IMR-90 (cell line): Measurements from ENCODE around the gene DYSF. TPM values are rescaled to one million over a fixed set of nuclear protein-coding genes. Genes with fewer than 3 reads are reported as not detected.

Experiments used
- ATAC-seq: fragments of 200-7000 bp; cut with Tn5 transposase; 2 replicates; pipeline ENCODE4 v1.9.1; 2020; ENCODE audit warnings: low read depth, mild to moderate bottlenecking, moderate library complexity
- BruUV-seq: library from RNA; stranded (reverse); fragments of 400-500 nt; replicated peaks from 2 replicates; lab custom pipeline; 2021; lab: Mats Ljungman, UMichigan
- CTCF ChIA-PET: fragments of 300-600 bp; formaldehyde crosslinking; extraction: SDS; loops from one replicate; lab custom pipeline; 2021; ENCODE audit warnings: antibody characterized with exemption; lab: Yijun Ruan, JAX
- POLR2A ChIA-PET: fragments of 300-600 bp; sonication (Branson Sonifier 250); formaldehyde crosslinking; loops from one replicate; lab custom pipeline; 2022; ENCODE audit warnings: antibody characterized with exemption; ENCODE audit not compliant: unreplicated experiment; lab: Charles Lee
- DNase-seq: peaks from one replicate; pipeline ENCODE4 v3.0.0; 2013
- H2AFZ ChIP-seq: replicated peaks from 2 replicates; pipeline ENCODE3; 2013; ENCODE audit warnings: low read length, mild to moderate bottlenecking; ENCODE audit not compliant: poor library complexity
- H2AK5ac ChIP-seq: 2 replicates; pipeline ENCODE4 v1.6.1; 2013; ENCODE audit warnings: low read depth, low read length, inconsistent platforms
- H2AK9ac ChIP-seq: replicated peaks from 2 replicates; pipeline ENCODE3; 2013; ENCODE audit warnings: mild to moderate bottlenecking, low read depth, low read length, moderate library complexity; ENCODE audit not compliant: poor library complexity
- H2BK120ac ChIP-seq: 2 replicates; pipeline ENCODE4 v1.6.1; 2013; ENCODE audit warnings: low read depth, low read length, inconsistent platforms
- H2BK15ac ChIP-seq: 3 replicates; pipeline ENCODE4 v1.6.1; 2013; ENCODE audit warnings: low read depth, low read length, inconsistent platforms
- H2BK20ac ChIP-seq: 2 replicates; pipeline ENCODE4 v1.6.1; 2013; ENCODE audit warnings: low read depth, mild to moderate bottlenecking, inconsistent platforms, low read length, moderate library complexity
- H2BK5ac ChIP-seq: 2 replicates; pipeline ENCODE4 v1.6.1; 2013; ENCODE audit warnings: mild to moderate bottlenecking, low read depth, low read length, inconsistent platforms; ENCODE audit not compliant: poor library complexity, severe bottlenecking
- H3K14ac ChIP-seq: replicated peaks from 2 replicates; pipeline ENCODE4 v1.6.1; 2013; ENCODE audit warnings: low read depth, low read length, inconsistent platforms
- H3K18ac ChIP-seq: 2 replicates; pipeline ENCODE4 v1.6.1; 2013; ENCODE audit warnings: low read depth, low read length, control low read depth
- H3K23ac ChIP-seq: 2 replicates; pipeline ENCODE4 v1.6.1; 2013; ENCODE audit warnings: low read depth, low read length, inconsistent platforms
- H3K27ac ChIP-seq: 2 replicates; pipeline ENCODE4 v1.5.1; 2013; ENCODE audit warnings: mild to moderate bottlenecking, control low read depth, low read length; ENCODE audit not compliant: insufficient read depth
- H3K27me3 ChIP-seq: 2 replicates; pipeline ENCODE4 v1.6.1; 2013; ENCODE audit warnings: low read length; ENCODE audit not compliant: control insufficient read depth, insufficient read depth
- H3K36me3 ChIP-seq: 2 replicates; pipeline ENCODE4 v1.6.1; 2013; ENCODE audit warnings: low read length, mixed read lengths; ENCODE audit not compliant: control insufficient read depth, insufficient read depth
- H3K4ac ChIP-seq: 2 replicates; pipeline ENCODE4 v1.6.1; 2013; ENCODE audit warnings: low read depth, low read length, inconsistent platforms
- H3K4me1 ChIP-seq: 2 replicates; pipeline ENCODE4 v1.6.1; 2013; ENCODE audit warnings: low read length, mixed read lengths; ENCODE audit not compliant: control insufficient read depth, insufficient read depth
- H3K4me2 ChIP-seq: 2 replicates; pipeline ENCODE4 v1.6.1; 2013; ENCODE audit warnings: low read depth, mild to moderate bottlenecking, control low read depth, low read length, moderate library complexity
- H3K4me3 ChIP-seq: 2 replicates; pipeline ENCODE4 v1.5.1; 2013; ENCODE audit warnings: low read depth, mild to moderate bottlenecking, control low read depth, low read length, moderate library complexity; ENCODE audit not compliant: insufficient read depth
- H3K56ac ChIP-seq: 2 replicates; pipeline ENCODE4 v1.6.1; 2013; ENCODE audit warnings: low read length, inconsistent platforms; ENCODE audit not compliant: insufficient read depth; ENCODE audit errors: extremely low read depth
- H3K79me1 ChIP-seq, 2 experiments: 2 replicates each; pipeline ENCODE4 v1.6.1; 2013; ENCODE audit warnings: low read length in 2 of 2, inconsistent platforms in 1 of 2, low read depth in 1 of 2
- H3K9ac ChIP-seq: 2 replicates; pipeline ENCODE4 v1.6.1; 2013; ENCODE audit warnings: low read depth, low read length, control low read depth
- H3K9me1 ChIP-seq: 2 replicates; pipeline ENCODE4 v1.6.1; 2013; ENCODE audit warnings: low read length, inconsistent platforms; ENCODE audit not compliant: insufficient read depth
- H3K9me3 ChIP-seq: 2 replicates; pipeline ENCODE4 v1.6.1; 2013; ENCODE audit warnings: low read length; ENCODE audit not compliant: control insufficient read depth, insufficient read depth
- H4K20me1 ChIP-seq: 2 replicates; pipeline ENCODE4 v1.6.1; 2013; ENCODE audit warnings: low read length, inconsistent platforms; ENCODE audit not compliant: insufficient read depth
- H4K5ac ChIP-seq: 2 replicates; pipeline ENCODE4 v1.6.1; 2013; ENCODE audit warnings: mild to moderate bottlenecking, low read depth, low read length, control low read depth
- H4K8ac ChIP-seq, 2 experiments: 2 replicates each; pipeline ENCODE4 v1.6.1; 2013; ENCODE audit warnings: low read depth in 2 of 2, low read length in 2 of 2, control low read depth in 1 of 2, inconsistent platforms in 1 of 2
- H4K91ac ChIP-seq: 2 replicates; pipeline ENCODE4 v1.6.1; 2013; ENCODE audit warnings: low read depth, low read length, inconsistent platforms; ENCODE audit not compliant: insufficient read depth
- BHLHE40 ChIP-seq: fragments of 150-350 bp; IDR thresholded peaks from 2 replicates; pipeline ENCODE4 v1.6.1; 2016; ENCODE audit warnings: mild to moderate bottlenecking, low read depth, low read length
- CEBPB ChIP-seq: IDR thresholded peaks from 2 replicates; pipeline ENCODE4 v1.6.1; 2012; ENCODE audit warnings: low read depth, low read length, improper control_type of control experiment
- CHD1 ChIP-seq: IDR thresholded peaks from 2 replicates; pipeline ENCODE4 v1.6.1; 2012; ENCODE audit warnings: low read depth, low read length, improper control_type of control experiment
- CTCF ChIP-seq: conservative IDR thresholded peaks from 2 replicates; pipeline ENCODE4 v1.5.1; 2012; ENCODE audit warnings: mild to moderate bottlenecking, low read depth, low read length, improper control_type of control experiment
- ELK1 ChIP-seq: fragments of 150-350 bp; IDR thresholded peaks from 2 replicates; pipeline ENCODE4 v1.6.1; 2016; ENCODE audit warnings: low read depth, mild to moderate bottlenecking, low read length, moderate library complexity, borderline replicate concordance
- FOS ChIP-seq: fragments of 150-350 bp; IDR thresholded peaks from 2 replicates; pipeline ENCODE4 v1.6.1; 2016; ENCODE audit warnings: low read depth, low read length
- MAZ ChIP-seq: IDR thresholded peaks from 2 replicates; pipeline ENCODE4 v1.6.1; 2012; ENCODE audit warnings: low read depth, mild to moderate bottlenecking, low read length, improper control_type of control experiment, moderate library complexity, borderline replicate concordance
- MXI1 ChIP-seq: IDR thresholded peaks from 2 replicates; pipeline ENCODE4 v1.6.1; 2012; ENCODE audit warnings: low read depth, mild to moderate bottlenecking, low read length, moderate library complexity, borderline replicate concordance
- NFE2L2 ChIP-seq: fragments of 150-350 bp; IDR thresholded peaks from 2 replicates; pipeline ENCODE4 v1.6.1; 2016; ENCODE audit warnings: low read depth, mild to moderate bottlenecking, low read length
- POLR2A ChIP-seq: IDR thresholded peaks from 2 replicates; pipeline ENCODE4 v1.6.1; 2012; ENCODE audit warnings: mild to moderate bottlenecking, low read depth, low read length
- RCOR1 ChIP-seq: IDR thresholded peaks from 2 replicates; pipeline ENCODE4 v1.6.1; 2012; ENCODE audit warnings: mild to moderate bottlenecking, low read length, improper control_type of control experiment; ENCODE audit not compliant: insufficient replicate concordance
- RFX5 ChIP-seq: IDR thresholded peaks from 2 replicates; pipeline ENCODE4 v1.8.0; 2012; ENCODE audit warnings: low read depth, mild to moderate bottlenecking, low read length, moderate library complexity
- USF2 ChIP-seq: fragments of 150-350 bp; IDR thresholded peaks from 2 replicates; pipeline ENCODE4 v1.6.1; 2017; ENCODE audit warnings: mild to moderate bottlenecking, antibody characterized with exemption, low read length, low read depth
- WGBS, 2 experiments: methylation state at CpG; one replicate each; pipeline versions ENCODE4 v1.1.5 to v1.1.7; 2013; ENCODE audit warnings: missing lambda C conversion rate in 2 of 2; ENCODE audit not compliant: insufficient read length in 1 of 2; ENCODE audit errors: extremely low coverage in 2 of 2; 5-methylcytosine and 5-hydroxymethylcytosine counted together
- dilution Hi-C: fragments of 300-500 bp; cut with HindIII; formaldehyde crosslinking; loops from one replicate; pipeline ENCODE4 v1.14.3; 2018; ENCODE audit warnings: low sequenced_read_pairs; ENCODE audit not compliant: unreplicated experiment
- in situ Hi-C: fragments of 300-500 bp; cut with MboI; formaldehyde crosslinking; loops from 3 replicates; pipeline ENCODE4 v1.14.3; 2019; ENCODE audit warnings: low sequenced_read_pairs, inconsistent platforms, mixed read lengths
- intact Hi-C: fragments of 100-400 bp; cut with micrococcal nuclease; formaldehyde crosslinking; loops from 2 replicates; pipeline ENCODE4 v1.10.0; 2022
- polyA plus RNA-seq, 3 experiments: library from polyadenylated mRNA; depleted of rRNA; stranded (reverse); fragments of >200 nt; gene quantifications; 2 replicates each; pipeline ENCODE4 v1.2.3, GENCODE V29; 2012; ENCODE audit warnings: low replicate concordance in 1 of 3
- total RNA-seq: library from RNA; depleted of rRNA; stranded (reverse); fragments of >200 nt; gene quantifications from 2 replicates; pipeline ENCODE4 v1.2.3, GENCODE V29; 2012

Gene DYSF
- total and polyA plus RNA-seq, 2 of the 4 experiments (the other 2 are of a cell fraction): 0.09 to 0.18 TPM

GRCh38 chr2:71716697-71717624, 263.6 kb downstream of the DYSF start:
- Histone ChIP-seq H3K56ac (no peak overlapping the region), H2AK5ac (peak overlapping the region; percentile 59; the same call in 1 of the 2 replicates), H3K4me1 (peaks cover 13% of the 10 kb centered on the region), H3K4me2 (no peak overlapping the region; the same call in 1 of the 2 replicates), H3K36me3 (no peaks in the 10 kb centered on the region), H4K5ac (no peak overlapping the region), H3K23ac (peak overlapping the region; percentile 60; the same call in 1 of the 2 replicates), H2AFZ (peak overlapping the region; percentile 53), H3K9me1 (peaks cover 19% of the 10 kb centered on the region; the same call in 1 of the 2 replicates), H3K4me3 (no peak overlapping the region), H3K18ac (no peak overlapping the region; the same call in 1 of the 2 replicates), H4K8ac (peak overlapping the region in 1 of 2 experiments; percentile 71; a peak in 1 of 4 replicates), H3K4ac (peak overlapping the region; percentile 85), H4K91ac (peak overlapping the region; percentile 75; the same call in 1 of the 2 replicates), H2BK5ac (peak overlapping the region; percentile 35), H3K27me3 (peaks cover 6% of the 10 kb centered on the region), H2BK15ac (peak overlapping the region; percentile 56; the same call in 1 of the 3 replicates), H2BK120ac (peak overlapping the region; percentile 86), H3K14ac (peak overlapping the region; percentile 77), H3K9ac (no peak overlapping the region), H2BK20ac (peak overlapping the region; percentile 92), H3K9me3 (no peaks in the 10 kb centered on the region), H3K79me1 (no peaks in the 10 kb centered on the region), H3K27ac (no peak overlapping the region), H4K20me1 (peaks cover 7% of the 10 kb centered on the region; the same call in 1 of the 2 replicates), H2AK9ac (peak overlapping the region; percentile 59)
- no TSS peak for BruUV-seq
- DNase-seq (peak; percentile 44), ATAC-seq (peak; percentile 76)
- POLR2A ChIA-PET: no interaction called here
- dilution Hi-C loops (no loop called here), intact Hi-C loops (no loop called here), in situ Hi-C loops (no loop called here)
- 80% methylated on average over 6 of the region's 17 CpGs; no CpG with 5 or more reads in 1 of the 2 experiments for WGBS, 2 experiments
- CTCF ChIA-PET: no interaction called here
- TF ChIP-seq ELK1: no peak
- TF ChIP-seq CHD1: no peak
- TF ChIP-seq BHLHE40: no peak
- no peak for TF ChIP-seq USF2
- no peak for TF ChIP-seq NFE2L2
- no peak for TF ChIP-seq POLR2A
- TF ChIP-seq CEBPB: no peak
- no peak for TF ChIP-seq MXI1
- no peak for TF ChIP-seq CTCF
- TF ChIP-seq RFX5: no peak
- TF ChIP-seq RCOR1: no peak
- TF ChIP-seq MAZ: no peak
- TF ChIP-seq FOS: no peak
